NB4 (cell line): ENCODE measurements around the gene SMARCC2.

ENCODE experiments used
- CTCF ChIP-seq: IDR thresholded peaks from one replicate; pipeline ENCODE4 v1.5.1; 2012; ENCODE audit warnings: low read depth, low read length
- MAX ChIP-seq: IDR thresholded peaks from 2 replicates; pipeline ENCODE4 v1.6.1; 2011; ENCODE audit warnings: low read depth, low read length
- POLR2A ChIP-seq: IDR thresholded peaks from 2 replicates; pipeline ENCODE4 v1.6.1; 2011; ENCODE audit warnings: mild to moderate bottlenecking; ENCODE audit not compliant: insufficient read length; ENCODE audit errors: extremely low read depth

- TF ChIP-seq POLR2A (no peak), CTCF (no peak), MAX (no peak)
Observed at GRCh38 chr12:56205445-56205844, 16.2 kb upstream of the SMARCC2 start.
